Thoracic aorta (tissue), 2 donors: ENCODE measurements around the gene NAV3. TPM values are rescaled to one million over a fixed set of nuclear protein-coding genes. Genes with fewer than 3 reads are reported as not detected.

Experiments used
- ATAC-seq: fragments of 150-250 bp; one replicate; pipeline ENCODE4 v1.8.0; 2017; ENCODE audit warnings: low read depth; ENCODE audit not compliant: insufficient number of reproducible peaks, low FRiP score
- DNase-seq: peaks from one replicate; pipeline ENCODE4 v3.0.0-alpha.2; 2020; ENCODE audit warnings: low spot score
- H3K27ac ChIP-seq, 2 donors: fragments of 200-600 bp; sonication (generic); 1 replicate in 1 of 2; 2 replicates in 1 of 2; pipeline ENCODE4 v1.5.1; 2016; ENCODE audit warnings: mild to moderate bottlenecking in 2 of 2, moderate library complexity in 2 of 2
- H3K27me3 ChIP-seq: fragments of 200-600 bp; sonication (generic); replicated peaks from 2 replicates; pipeline ENCODE4 v1.6.0; 2016; ENCODE audit warnings: mild to moderate bottlenecking; ENCODE audit not compliant: insufficient read depth
- H3K36me3 ChIP-seq: fragments of 200-600 bp; sonication (generic); one replicate; pipeline ENCODE4 v1.5.1; 2016
- H3K4me1 ChIP-seq, 2 donors: fragments of 200-600 bp; sonication (generic); 1 replicate in 1 of 2; 2 replicates in 1 of 2; pipeline versions ENCODE4 v1.5.1 to v1.6.0; 2016; ENCODE audit warnings: low read depth in 2 of 2, mild to moderate bottlenecking in 1 of 2; ENCODE audit not compliant: control insufficient read depth in 1 of 2
- H3K4me3 ChIP-seq: fragments of 200-600 bp; sonication (generic); 2 replicates; pipeline ENCODE4 v1.5.1; 2016; ENCODE audit warnings: mild to moderate bottlenecking
- H3K9me3 ChIP-seq: fragments of 200-600 bp; sonication (generic); 2 replicates; pipeline ENCODE4 v1.5.1; 2016
- CTCF ChIP-seq: fragments of 200-600 bp; sonication (generic); IDR thresholded peaks from one replicate; pipeline ENCODE4 v1.5.1; 2019; ENCODE audit warnings: antibody characterized with exemption
- total RNA-seq, 2 donors: library from RNA; depleted of rRNA; stranded (reverse); fragments of >200 nt; gene quantifications; one replicate each; pipeline versions ENCODE4 v1.1.0 to v1.2.3, GENCODE V29; 2016

Gene NAV3
- total RNA-seq, 2 donors from 2014 or later: 9.3 to 11.6 TPM

GRCh38 chr12:77999074-77999715 lies 168.5 kb downstream of the NAV3 start:
- no peak overlapping the region for H3K27ac ChIP-seq
- no peaks in the 10 kb centered on the region for H3K4me1 ChIP-seq
- no peak overlapping the region for H3K4me3 ChIP-seq
- H3K36me3 ChIP-seq: no peaks in the 10 kb centered on the region
- ATAC-seq (no peak), DNase-seq (no peak)
- no peak for TF ChIP-seq CTCF
- H3K9me3 ChIP-seq: no peaks in the 10 kb centered on the region
- H3K27me3 ChIP-seq: no peaks in the 10 kb centered on the region

- no peak for TF ChIP-seq CTCF
- no peak for ATAC-seq
- no peak overlapping the region for H3K27ac ChIP-seq
Observed at GRCh38 chr12:78002878-78003277, 172.2 kb downstream of the NAV3 start.

GRCh38 chr12:78004249-78005093 lies 173.8 kb downstream of the NAV3 start:
- ATAC-seq (no peak), DNase-seq (no peak)
- no peaks in the 10 kb centered on the region for H3K36me3 ChIP-seq
- no peak overlapping the region for H3K27ac ChIP-seq
- no peak overlapping the region for H3K4me3 ChIP-seq
- TF ChIP-seq CTCF: no peak
- no peaks in the 10 kb centered on the region for H3K27me3 ChIP-seq
- no peaks in the 10 kb centered on the region for H3K9me3 ChIP-seq
- H3K4me1 ChIP-seq: no peaks in the 10 kb centered on the region

More at GRCh38 chr12:78002878-78003277, 172.2 kb downstream of the NAV3 start:
- Histone ChIP-seq H3K4me3 (no peak overlapping the region), H3K27me3 (no peaks in the 10 kb centered on the region), H3K9me3 (no peaks in the 10 kb centered on the region), H3K36me3 (no peaks in the 10 kb centered on the region), H3K4me1 (no peaks in the 10 kb centered on the region)
- DNase-seq: no peak

GRCh38 chr12:78005094-78005492 lies 174.4 kb downstream of the NAV3 start:
- no peak for DNase-seq
- TF ChIP-seq CTCF: no peak
- Histone ChIP-seq H3K27me3 (no peaks in the 10 kb centered on the region), H3K4me3 (no peak overlapping the region), H3K4me1 (no peaks in the 10 kb centered on the region), H3K27ac (no peak overlapping the region), H3K36me3 (no peaks in the 10 kb centered on the region), H3K9me3 (no peaks in the 10 kb centered on the region)
- ATAC-seq: no peak

GRCh38 chr12:78007173-78007572 lies 176.5 kb downstream of the NAV3 start:
- ATAC-seq: no peak
- no peak for DNase-seq
- H3K4me3 ChIP-seq: no peak overlapping the region
- no peaks in the 10 kb centered on the region for H3K27me3 ChIP-seq
- H3K9me3 ChIP-seq: no peaks in the 10 kb centered on the region
- no peak overlapping the region for H3K27ac ChIP-seq
- no peak for TF ChIP-seq CTCF
- no peaks in the 10 kb centered on the region for H3K4me1 ChIP-seq
- no peaks in the 10 kb centered on the region for H3K36me3 ChIP-seq
